Endothelial cell (in vitro differentiated cells): Measurements from ENCODE around the gene UFM1. TPM values are rescaled to one million over a fixed set of nuclear protein-coding genes. Genes with fewer than 3 reads are reported as not detected.
"Not testable (repeated sequence)": the region's sequence is repeated elsewhere in the genome, so short reads cannot be mapped to it uniquely, and the experiment has no call there.

Source experiments
- DNase-seq: peaks from one replicate; pipeline ENCODE4 v3.0.0; 2021; ENCODE audit warnings: low spot score
- H3K27ac Mint-ChIP-seq: one replicate; pipeline ENCODE4 v1.8.0; 2021; ENCODE audit warnings: mixed read lengths, inconsistent platforms; ENCODE audit not compliant: unreplicated experiment
- H3K27me3 Mint-ChIP-seq: one replicate; pipeline ENCODE4 v1.8.0; 2021; ENCODE audit warnings: mild to moderate bottlenecking, moderate library complexity, mixed read lengths, inconsistent platforms; ENCODE audit not compliant: unreplicated experiment
- H3K36me3 Mint-ChIP-seq: one replicate; pipeline ENCODE4 v1.8.0; 2021; ENCODE audit warnings: mild to moderate bottlenecking, low read depth, mixed read lengths, inconsistent platforms; ENCODE audit not compliant: unreplicated experiment
- H3K4me1 Mint-ChIP-seq: one replicate; pipeline ENCODE4 v1.8.0; 2021; ENCODE audit warnings: mild to moderate bottlenecking, mixed read lengths, inconsistent platforms; ENCODE audit not compliant: unreplicated experiment
- H3K4me3 Mint-ChIP-seq: one replicate; pipeline ENCODE4 v1.8.0; 2021; ENCODE audit warnings: mild to moderate bottlenecking, mixed read lengths, inconsistent platforms; ENCODE audit not compliant: unreplicated experiment
- H3K9me3 Mint-ChIP-seq: one replicate; pipeline ENCODE4 v1.8.0; 2021; ENCODE audit warnings: mixed read lengths, inconsistent platforms; ENCODE audit not compliant: unreplicated experiment
- total RNA-seq: library from RNA; stranded (reverse); fragmentation: NEBNext Ultra II Directional; extraction: Animal tissue kit (Norgen Biotek cat#: 25700); gene quantifications from one replicate; pipeline ENCODE4 v1.2.1, GENCODE V29; 2021; ENCODE audit not compliant: unreplicated experiment
- TF ChIP-seq, protein P1 (sequence below): fragments of 200-600 bp; sonication (generic); IDR thresholded peaks from one replicate; pipeline ENCODE4 v1.5.0; 2021; ENCODE audit warnings: antibody characterized with exemption; ENCODE audit not compliant: unreplicated experiment

Gene UFM1
- total RNA-seq, 1 donor from 2014 or later: 44.4 TPM

DNA sequence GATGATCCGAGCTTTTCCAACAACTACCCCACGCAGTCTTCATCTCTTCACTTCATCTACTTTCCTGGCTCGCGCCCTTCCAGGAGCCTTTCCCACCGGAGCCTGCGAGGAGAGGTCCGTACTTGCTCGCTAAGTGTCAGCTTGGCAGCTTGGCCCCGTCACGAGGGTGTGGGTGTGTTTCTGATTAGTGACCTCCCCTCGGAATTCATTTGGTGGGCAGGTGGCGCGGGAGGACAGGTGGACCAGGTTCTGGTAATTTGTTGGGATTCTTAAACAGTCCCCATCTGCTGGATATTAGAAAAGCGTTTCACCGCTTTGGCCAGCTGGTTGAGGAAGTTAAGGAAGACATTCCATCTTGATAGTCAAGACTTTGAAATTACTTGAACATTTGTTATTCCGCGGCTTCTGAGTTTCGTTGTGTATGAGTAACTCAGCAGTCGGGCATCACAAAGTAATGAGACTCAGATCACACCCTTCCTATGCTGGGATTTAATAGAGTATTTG is 515 bp downstream of the UFM1 start:
- peaks cover 24% of the 10 kb centered on the region for H3K4me1 Mint-ChIP-seq
- TF ChIP-seq, protein P1, sequence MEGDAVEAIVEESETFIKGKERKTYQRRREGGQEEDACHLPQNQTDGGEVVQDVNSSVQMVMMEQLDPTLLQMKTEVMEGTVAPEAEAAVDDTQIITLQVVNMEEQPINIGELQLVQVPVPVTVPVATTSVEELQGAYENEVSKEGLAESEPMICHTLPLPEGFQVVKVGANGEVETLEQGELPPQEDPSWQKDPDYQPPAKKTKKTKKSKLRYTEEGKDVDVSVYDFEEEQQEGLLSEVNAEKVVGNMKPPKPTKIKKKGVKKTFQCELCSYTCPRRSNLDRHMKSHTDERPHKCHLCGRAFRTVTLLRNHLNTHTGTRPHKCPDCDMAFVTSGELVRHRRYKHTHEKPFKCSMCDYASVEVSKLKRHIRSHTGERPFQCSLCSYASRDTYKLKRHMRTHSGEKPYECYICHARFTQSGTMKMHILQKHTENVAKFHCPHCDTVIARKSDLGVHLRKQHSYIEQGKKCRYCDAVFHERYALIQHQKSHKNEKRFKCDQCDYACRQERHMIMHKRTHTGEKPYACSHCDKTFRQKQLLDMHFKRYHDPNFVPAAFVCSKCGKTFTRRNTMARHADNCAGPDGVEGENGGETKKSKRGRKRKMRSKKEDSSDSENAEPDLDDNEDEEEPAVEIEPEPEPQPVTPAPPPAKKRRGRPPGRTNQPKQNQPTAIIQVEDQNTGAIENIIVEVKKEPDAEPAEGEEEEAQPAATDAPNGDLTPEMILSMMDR: no peak
- peaks cover 9% of the 10 kb centered on the region for H3K36me3 Mint-ChIP-seq
- peak overlapping the region; percentile 97 for H3K27ac Mint-ChIP-seq
- DNase-seq: peak; percentile 61
- peak overlapping the region; percentile 100 for H3K4me3 Mint-ChIP-seq
- peaks cover 2% of the 10 kb centered on the region for H3K27me3 Mint-ChIP-seq
- H3K9me3 Mint-ChIP-seq: no peaks in the 10 kb centered on the region

DNA sequence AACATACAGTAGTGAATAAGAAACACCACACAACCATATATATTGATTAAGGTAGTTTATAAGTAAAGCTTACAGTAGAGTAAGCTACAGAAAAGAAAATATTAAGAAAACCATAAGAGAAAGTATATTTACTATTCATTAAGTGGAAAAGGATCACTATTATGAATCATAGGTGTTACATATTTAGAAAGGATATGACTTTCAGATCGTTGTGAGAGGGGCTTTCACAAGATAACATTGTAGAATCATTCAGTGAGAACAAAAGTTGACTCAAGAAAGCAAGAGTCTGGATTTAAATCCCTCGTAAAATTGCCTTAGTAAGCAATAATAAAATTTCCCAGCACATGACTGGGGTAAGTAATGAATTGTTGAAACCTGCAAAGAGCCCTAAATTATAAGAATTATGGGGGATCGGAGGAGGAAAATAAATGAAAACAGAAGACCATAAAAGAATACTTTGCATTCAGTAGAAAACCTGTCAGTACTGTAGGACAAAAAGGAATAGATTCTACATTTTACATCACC is 6.0 kb downstream of the UFM1 start:
- Mint-ChIP-seq H3K27ac (no peak overlapping the region), H3K27me3 (no peaks in the 10 kb centered on the region), H3K4me3 (no peak overlapping the region), H3K9me3 (no peaks in the 10 kb centered on the region), H3K36me3 (peaks cover 11% of the 10 kb centered on the region), H3K4me1 (peaks cover 8% of the 10 kb centered on the region)
- TF ChIP-seq, protein P1: no peak
- no peak for DNase-seq

DNA sequence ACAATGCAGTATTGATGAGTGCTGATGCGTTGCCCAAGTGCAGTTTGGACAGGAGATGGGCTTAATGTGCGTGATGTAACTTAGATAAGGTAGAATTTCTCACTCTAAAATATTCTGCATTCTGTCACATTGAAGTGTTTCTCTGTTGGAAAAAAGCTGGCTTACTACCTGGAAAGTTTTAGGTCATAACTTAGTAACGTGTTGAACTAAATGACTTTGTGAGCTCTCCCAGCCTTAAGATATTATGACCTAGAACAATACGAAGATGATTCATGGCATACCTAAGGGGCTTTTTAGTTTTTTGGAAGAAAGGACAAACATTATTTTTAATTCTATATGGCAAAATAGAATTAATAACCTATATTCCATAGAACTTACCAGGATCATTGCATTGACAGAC is 9.0 kb downstream of the UFM1 start:
- no peak for DNase-seq
- peaks cover 5% of the 10 kb centered on the region for H3K36me3 Mint-ChIP-seq
- H3K9me3 Mint-ChIP-seq: no peaks in the 10 kb centered on the region
- no peaks in the 10 kb centered on the region for H3K27me3 Mint-ChIP-seq
- TF ChIP-seq, protein P1: no peak
- H3K4me3 Mint-ChIP-seq: no peak overlapping the region
- H3K4me1 Mint-ChIP-seq: no peaks in the 10 kb centered on the region
- no peak overlapping the region for H3K27ac Mint-ChIP-seq

DNA sequence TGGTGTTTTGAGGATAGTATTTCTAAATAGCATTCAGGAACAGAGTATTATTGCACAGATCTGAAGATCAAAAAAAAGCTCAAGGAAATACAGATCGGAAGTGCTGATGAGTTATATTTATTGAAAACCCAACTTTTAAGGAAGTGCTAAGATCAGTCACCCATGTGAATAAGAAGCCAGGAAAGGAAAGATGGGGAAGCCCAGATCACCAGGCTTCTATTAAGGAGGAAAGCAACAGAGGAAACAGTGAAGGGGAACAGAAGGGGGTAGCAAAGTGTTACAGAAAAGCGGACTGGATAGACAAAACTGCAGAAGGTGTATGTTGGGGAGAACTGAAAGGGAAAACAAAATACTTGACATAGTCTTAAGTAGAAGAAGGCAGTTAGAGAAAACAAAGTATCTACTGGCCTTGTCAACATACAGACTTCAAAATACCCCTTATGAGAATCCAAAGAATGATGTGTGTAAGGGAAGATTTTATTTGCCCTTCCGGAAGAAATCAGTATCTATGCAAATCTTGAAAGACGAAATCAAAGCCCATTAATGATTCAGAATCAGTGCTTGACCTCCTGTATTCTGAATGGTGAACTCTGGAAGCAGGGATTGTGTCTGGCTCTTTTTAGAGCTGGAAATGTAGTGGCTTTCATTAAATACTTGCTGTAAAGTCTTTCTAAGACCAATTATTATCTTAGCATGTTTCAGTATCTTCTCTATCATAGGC is 12.1 kb downstream of the UFM1 start:
- TF ChIP-seq, protein P1: no peak
- Mint-ChIP-seq H3K9me3 (no peaks in the 10 kb centered on the region), H3K4me3 (no peak overlapping the region), H3K27ac (no peak overlapping the region), H3K4me1 (no peaks in the 10 kb centered on the region), H3K27me3 (no peaks in the 10 kb centered on the region), H3K36me3 (no peaks in the 10 kb centered on the region)
- no peak for DNase-seq

DNA sequence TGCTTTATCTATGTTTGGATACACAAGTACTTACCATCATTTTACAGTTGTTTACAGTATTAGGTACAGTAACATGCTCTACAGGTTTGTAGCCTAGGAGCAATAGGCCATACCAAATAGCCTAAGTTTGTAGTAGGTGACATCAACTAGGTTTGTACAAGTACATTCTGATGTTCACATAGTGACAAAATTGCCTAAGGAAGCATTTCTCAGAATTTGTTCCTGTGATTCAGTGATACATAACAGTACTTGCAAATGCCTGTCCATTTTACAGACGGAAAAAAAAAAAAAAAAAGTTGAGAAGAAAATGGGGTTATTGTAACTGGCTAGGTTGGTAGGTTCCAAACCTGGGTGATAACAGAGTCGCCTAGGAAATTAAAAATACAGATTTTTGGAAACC is 13.6 kb downstream of the UFM1 start:
- Mint-ChIP-seq H3K4me1 (no peaks in the 10 kb centered on the region), H3K36me3 (no peaks in the 10 kb centered on the region), H3K9me3 (no peaks in the 10 kb centered on the region), H3K27me3 (no peaks in the 10 kb centered on the region), H3K27ac (no peak overlapping the region), H3K4me3 (no peak overlapping the region)
- TF ChIP-seq, protein P1: no peak
- no peak for DNase-seq

DNA sequence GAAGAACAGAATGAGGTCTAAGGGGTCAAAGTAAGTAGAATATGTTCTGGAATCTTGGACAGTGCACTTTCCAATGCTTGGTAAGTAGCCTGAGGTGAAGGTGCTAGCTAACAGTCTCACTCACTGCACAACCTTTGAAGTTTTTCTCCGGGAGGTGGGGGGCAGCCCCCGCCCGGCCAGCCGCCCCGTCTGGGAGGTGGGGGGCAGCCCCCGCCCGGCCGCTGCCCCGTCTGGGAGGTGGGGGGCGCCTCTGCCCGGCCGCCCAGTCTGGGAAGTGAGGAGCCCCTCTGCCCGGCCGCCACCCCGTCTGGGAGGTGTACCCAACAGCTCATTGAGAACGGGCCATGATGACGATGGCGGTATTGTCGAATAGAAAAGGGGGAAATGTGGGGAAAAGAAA is 14.1 kb downstream of the UFM1 start:
- not testable (repeated sequence) for H3K36me3 Mint-ChIP-seq

More for the DNA sequence above, 14.1 kb downstream of the UFM1 start:
- H3K27ac Mint-ChIP-seq, H3K4me1 Mint-ChIP-seq, DNase-seq, H3K27me3 Mint-ChIP-seq, H3K4me3 Mint-ChIP-seq, H3K9me3 Mint-ChIP-seq: not testable (repeated sequence)
